Muscle layer of colon (tissue), 2 donors: ENCODE data around the gene KCNN3.

Source experiments
- H3K27ac ChIP-seq: one replicate; pipeline ENCODE4 v1.7.0; 2013; ENCODE audit warnings: low read depth, mild to moderate bottlenecking, low read length, moderate library complexity
- H3K27me3 ChIP-seq, 2 donors: one replicate each; pipeline ENCODE4 v1.7.0; 2013; ENCODE audit warnings: low read length in 2 of 2, mild to moderate bottlenecking in 2 of 2; ENCODE audit not compliant: insufficient read depth in 2 of 2, control insufficient read depth in 1 of 2
- H3K36me3 ChIP-seq: one replicate; pipeline ENCODE4 v1.7.0; 2013; ENCODE audit warnings: mild to moderate bottlenecking, low read length; ENCODE audit not compliant: insufficient read depth
- H3K4me1 ChIP-seq: one replicate; pipeline ENCODE4 v1.7.0; 2013; ENCODE audit warnings: mild to moderate bottlenecking, low read length; ENCODE audit not compliant: insufficient read depth
- H3K4me3 ChIP-seq, 2 donors: one replicate each; pipeline ENCODE4 v1.7.0; 2013; ENCODE audit warnings: low read length in 2 of 2, low read depth in 1 of 2, mild to moderate bottlenecking in 1 of 2, moderate library complexity in 1 of 2
- H3K9ac ChIP-seq: one replicate; pipeline ENCODE4 v1.7.0; 2013; ENCODE audit warnings: low read length
- H3K9me3 ChIP-seq: one replicate; pipeline ENCODE4 v1.7.0; 2013; ENCODE audit warnings: mild to moderate bottlenecking, low read length
- donor health status: abdominal sarcoma.
- donor health status: Adenocarcinoma of cecum.

Gene KCNN3

GRCh38 chr1:154821083-154821482 lies 49.0 kb downstream of the KCNN3 start:
- Histone ChIP-seq H3K36me3 (no peaks in the 10 kb centered on the region), H3K9me3 (no peaks in the 10 kb centered on the region), H3K9ac (no peak overlapping the region), H3K27ac (no peak overlapping the region), H3K4me3 (no peak overlapping the region), H3K27me3 (no peaks in the 10 kb centered on the region), H3K4me1 (peaks cover 43% of the 10 kb centered on the region)

- peaks cover 43% of the 10 kb centered on the region for H3K4me1 ChIP-seq
- no peaks in the 10 kb centered on the region for H3K36me3 ChIP-seq
- H3K27ac ChIP-seq, result no peak overlapping the region
- H3K9me3 ChIP-seq, result no peaks in the 10 kb centered on the region
- no peak overlapping the region for H3K4me3 ChIP-seq
- H3K9ac ChIP-seq, result no peak overlapping the region
- H3K27me3 ChIP-seq, result no peaks in the 10 kb centered on the region
Observed at GRCh38 chr1:154820646-154821045, 49.4 kb downstream of the KCNN3 start.

- Histone ChIP-seq H3K27me3 (no peaks in the 10 kb centered on the region), H3K27ac (no peak overlapping the region), H3K4me1 (peaks cover 43% of the 10 kb centered on the region), H3K36me3 (no peaks in the 10 kb centered on the region), H3K9ac (no peak overlapping the region), H3K4me3 (no peak overlapping the region), H3K9me3 (no peaks in the 10 kb centered on the region)
Observed at GRCh38 chr1:154819628-154820590, 50.2 kb downstream of the KCNN3 start.

DNA sequence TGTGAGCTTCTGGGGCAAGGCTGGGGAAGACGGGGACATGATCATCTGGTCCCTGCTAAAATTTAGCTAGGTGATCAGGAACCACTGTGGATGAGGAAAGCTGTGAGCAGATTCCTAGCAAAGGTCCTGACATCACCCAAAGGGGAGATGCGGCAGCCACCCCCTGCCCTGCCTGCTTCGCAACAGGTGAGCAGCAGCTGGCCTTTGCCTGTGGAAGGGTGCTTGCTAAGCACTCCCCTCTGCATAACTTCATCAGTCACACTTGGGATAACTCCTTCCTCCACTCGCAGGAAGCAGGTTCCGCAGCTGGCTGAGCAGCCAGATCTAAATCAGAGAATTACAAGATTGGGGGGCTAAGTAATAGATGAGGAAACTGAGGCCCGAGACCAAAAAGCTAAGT lies 51.2 kb downstream of the KCNN3 start:
- Histone ChIP-seq H3K9me3 (no peaks in the 10 kb centered on the region), H3K36me3 (no peaks in the 10 kb centered on the region), H3K4me1 (peaks cover 43% of the 10 kb centered on the region), H3K27me3 (no peaks in the 10 kb centered on the region), H3K9ac (no peak overlapping the region), H3K4me3 (no peak overlapping the region), H3K27ac (no peak overlapping the region)

GRCh38 chr1:154816937-154817336 lies 53.1 kb downstream of the KCNN3 start:
- Histone ChIP-seq H3K36me3 (no peaks in the 10 kb centered on the region), H3K9ac (no peak overlapping the region), H3K4me3 (no peak overlapping the region), H3K9me3 (no peaks in the 10 kb centered on the region), H3K27ac (no peak overlapping the region), H3K27me3 (no peaks in the 10 kb centered on the region), H3K4me1 (peaks cover 31% of the 10 kb centered on the region)

- Histone ChIP-seq H3K36me3 (no peaks in the 10 kb centered on the region), H3K9me3 (no peaks in the 10 kb centered on the region), H3K27ac (no peak overlapping the region), H3K27me3 (no peaks in the 10 kb centered on the region), H3K4me3 (no peak overlapping the region), H3K9ac (no peak overlapping the region), H3K4me1 (peaks cover 26% of the 10 kb centered on the region)
Observed at GRCh38 chr1:154816369-154816768, 53.7 kb downstream of the KCNN3 start.

GRCh38 chr1:154813846-154814505 lies 56.1 kb downstream of the KCNN3 start:
- Histone ChIP-seq H3K27me3 (no peaks in the 10 kb centered on the region), H3K36me3 (no peaks in the 10 kb centered on the region), H3K27ac (no peak overlapping the region), H3K9ac (no peak overlapping the region), H3K9me3 (no peaks in the 10 kb centered on the region), H3K4me3 (no peak overlapping the region), H3K4me1 (peaks cover 25% of the 10 kb centered on the region)

- no peak overlapping the region for H3K27ac ChIP-seq
Observed at GRCh38 chr1:154813300-154813816, 56.7 kb downstream of the KCNN3 start.

DNA sequence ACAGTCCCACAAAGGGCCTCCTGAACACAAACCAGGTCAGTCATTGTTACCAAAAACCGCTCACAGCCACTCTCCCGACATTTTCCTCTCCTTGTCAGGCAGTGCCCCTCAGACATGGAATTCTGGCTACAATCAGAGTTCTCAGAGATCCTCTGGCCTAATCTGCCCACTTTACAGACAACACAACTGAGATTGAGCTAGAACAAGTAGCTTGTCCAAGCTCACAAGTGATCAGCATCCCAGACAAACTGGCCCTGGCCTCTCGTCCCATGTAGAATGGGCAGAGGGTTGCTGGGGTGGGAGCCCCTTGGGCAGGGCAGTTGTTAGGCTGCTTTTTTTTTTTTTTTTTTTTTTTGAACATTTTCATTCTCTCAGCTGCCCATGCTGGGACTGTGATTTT lies 57.2 kb downstream of the KCNN3 start:
- H3K9ac ChIP-seq, result no peak overlapping the region
- peaks cover 25% of the 10 kb centered on the region for H3K4me1 ChIP-seq
- H3K9me3 ChIP-seq, result no peaks in the 10 kb centered on the region
- H3K27me3 ChIP-seq, result no peaks in the 10 kb centered on the region
- H3K4me3 ChIP-seq, result no peak overlapping the region
- no peaks in the 10 kb centered on the region for H3K36me3 ChIP-seq
- no peak overlapping the region for H3K27ac ChIP-seq

More at GRCh38 chr1:154813300-154813816, 56.7 kb downstream of the KCNN3 start:
- peaks cover 25% of the 10 kb centered on the region for H3K4me1 ChIP-seq
- no peaks in the 10 kb centered on the region for H3K9me3 ChIP-seq
- H3K36me3 ChIP-seq, result no peaks in the 10 kb centered on the region
- no peaks in the 10 kb centered on the region for H3K27me3 ChIP-seq
- no peak overlapping the region for H3K9ac ChIP-seq
- no peak overlapping the region for H3K4me3 ChIP-seq

DNA sequence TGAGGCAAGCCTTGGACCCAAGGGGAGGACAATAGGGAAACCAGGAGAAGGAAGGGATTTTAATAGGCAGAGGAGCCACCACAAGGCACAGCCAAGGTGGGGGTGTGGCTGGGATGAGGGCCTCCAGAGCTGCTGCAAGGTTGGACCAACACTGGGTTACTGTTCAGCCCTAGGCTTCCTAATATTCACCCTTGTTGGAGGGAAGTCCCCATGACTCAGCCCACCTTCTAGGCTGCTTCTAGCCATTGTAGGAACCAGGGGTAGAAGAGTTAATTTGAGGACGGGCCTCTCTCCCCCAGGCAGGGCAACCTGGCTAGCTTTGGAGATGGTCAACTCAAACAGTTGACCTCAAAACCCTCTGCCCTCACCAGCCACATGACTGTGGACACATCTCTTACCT lies 59.5 kb downstream of the KCNN3 start:
- no peaks in the 10 kb centered on the region for H3K27me3 ChIP-seq
- no peaks in the 10 kb centered on the region for H3K36me3 ChIP-seq
- H3K9me3 ChIP-seq, result no peaks in the 10 kb centered on the region
- no peak overlapping the region for H3K9ac ChIP-seq
- no peak overlapping the region for H3K27ac ChIP-seq
- H3K4me3 ChIP-seq, result no peak overlapping the region
- H3K4me1 ChIP-seq, result peaks cover 20% of the 10 kb centered on the region

- H3K4me3 ChIP-seq, result no peak overlapping the region
- H3K27me3 ChIP-seq, result no peaks in the 10 kb centered on the region
- H3K9me3 ChIP-seq, result no peaks in the 10 kb centered on the region
- no peak overlapping the region for H3K9ac ChIP-seq
- no peak overlapping the region for H3K27ac ChIP-seq
- no peaks in the 10 kb centered on the region for H3K36me3 ChIP-seq
- peaks cover 20% of the 10 kb centered on the region for H3K4me1 ChIP-seq
Observed at GRCh38 chr1:154809436-154810413, 60.4 kb downstream of the KCNN3 start.
